ENCODE results near the gene PAPSS1.
"Not testable (repeated sequence)": the region's sequence is repeated elsewhere in the genome, so short reads cannot be mapped to it uniquely, and the experiment has no call there.

Gene PAPSS1

DNA sequence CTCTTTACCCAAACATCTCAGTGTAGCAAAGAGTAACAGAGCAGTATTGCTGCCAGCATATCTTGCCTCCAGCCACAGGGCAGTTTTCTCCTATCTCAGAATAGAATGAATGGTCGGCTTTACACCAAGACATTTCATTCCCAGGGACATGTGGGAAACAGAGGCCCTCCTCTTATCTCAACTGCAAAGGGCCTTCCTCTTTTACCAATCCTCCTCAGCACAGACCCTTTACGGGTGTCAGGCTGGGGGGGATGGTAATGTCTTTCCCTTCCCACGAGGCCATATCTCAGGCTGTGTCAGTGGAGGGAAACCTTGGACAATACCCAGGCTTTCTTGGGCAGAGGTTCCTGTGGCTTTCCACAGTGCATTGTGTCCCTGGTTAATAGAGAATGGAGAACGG lies 9.0 kb upstream of the PAPSS1 start:
- H3K9me3 ChIP-seq (ENCODE audit: control insufficient read depth in 2 of 2, low read length in 2 of 2); H3K9ac ChIP-seq (ENCODE audit: low read depth in 1 of 2, low read length in 2 of 2); H3K27me3 ChIP-seq (ENCODE audit: control insufficient read depth in 2 of 2, insufficient read depth in 2 of 2, low read length in 2 of 2); H3K4me3 ChIP-seq (ENCODE audit: low read length in 2 of 2); H3K27ac ChIP-seq (ENCODE audit: low read depth in 2 of 2, low read length in 2 of 2); H3K4me1 ChIP-seq (ENCODE audit: control insufficient read depth in 2 of 2, insufficient read depth in 2 of 2, low read length in 2 of 2); H3K36me3 ChIP-seq (ENCODE audit: control insufficient read depth in 2 of 2, insufficient read depth in 2 of 2, low read length in 2 of 2): not testable (repeated sequence)

DNA sequence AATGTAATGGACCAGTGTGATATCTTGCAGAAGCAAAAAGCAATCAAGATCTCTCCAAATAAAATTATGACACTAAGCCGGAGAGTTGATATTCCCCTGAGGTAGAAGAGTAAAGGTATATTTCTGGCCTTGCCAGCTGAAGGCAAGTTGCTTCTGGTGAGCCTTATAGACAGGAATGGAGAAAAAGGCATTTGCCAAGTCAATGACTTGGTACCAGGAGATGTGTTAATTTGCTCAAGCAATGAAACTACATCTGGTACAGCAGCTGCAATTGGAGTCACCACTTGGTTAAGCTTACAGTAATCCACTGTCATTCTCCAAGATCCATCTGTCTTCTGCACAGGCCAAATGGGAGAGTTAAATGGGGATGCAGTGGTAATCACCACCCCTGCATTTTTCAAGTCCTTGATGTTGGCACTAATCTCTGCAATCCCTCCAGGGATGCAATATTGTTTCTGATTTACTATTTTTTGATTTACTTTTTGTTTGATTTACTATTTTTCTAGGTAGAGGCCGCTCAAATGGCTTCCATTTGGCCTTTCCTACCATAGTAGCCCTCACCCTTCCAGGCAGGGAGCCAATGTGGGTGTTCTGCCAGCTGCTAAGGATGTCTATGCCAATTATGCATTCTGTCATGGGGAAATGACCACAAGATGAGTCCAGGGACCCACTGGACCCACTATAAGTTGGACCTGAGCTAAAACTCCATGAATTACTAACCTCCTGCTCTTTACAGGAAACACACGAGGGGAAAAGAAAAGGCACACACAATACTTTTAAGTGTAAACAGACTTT lies 6.3 kb upstream of the PAPSS1 start:
- H3K27me3 ChIP-seq (ENCODE audit: control insufficient read depth in 2 of 2, insufficient read depth in 2 of 2, low read length in 2 of 2); H3K4me3 ChIP-seq (ENCODE audit: low read length in 2 of 2); H3K4me1 ChIP-seq (ENCODE audit: control insufficient read depth in 2 of 2, insufficient read depth in 2 of 2, low read length in 2 of 2); H3K27ac ChIP-seq (ENCODE audit: low read depth in 2 of 2, low read length in 2 of 2); H3K9me3 ChIP-seq (ENCODE audit: control insufficient read depth in 2 of 2, low read length in 2 of 2); H3K36me3 ChIP-seq (ENCODE audit: control insufficient read depth in 2 of 2, insufficient read depth in 2 of 2, low read length in 2 of 2); H3K9ac ChIP-seq (ENCODE audit: low read depth in 1 of 2, low read length in 2 of 2): not testable (repeated sequence)

GRCh38 chr4:107725281-107725859 lies 5.3 kb upstream of the PAPSS1 start:
- Histone ChIP-seq H3K9ac (ENCODE audit: low read depth in 1 of 2, low read length in 2 of 2) (no peak overlapping the region), H3K27me3 (ENCODE audit: control insufficient read depth in 2 of 2, insufficient read depth in 2 of 2, low read length in 2 of 2) (no peaks in the 10 kb centered on the region), H3K27ac (ENCODE audit: low read depth in 2 of 2, low read length in 2 of 2) (no peak overlapping the region), H3K4me3 (ENCODE audit: low read length in 2 of 2) (no peak overlapping the region), H3K36me3 (ENCODE audit: control insufficient read depth in 2 of 2, insufficient read depth in 2 of 2, low read length in 2 of 2) (no peaks in the 10 kb centered on the region), H3K4me1 (ENCODE audit: control insufficient read depth in 2 of 2, insufficient read depth in 2 of 2, low read length in 2 of 2) (peaks cover 5 to 6% of the 10 kb centered on the region in 2 donors), H3K9me3 (ENCODE audit: control insufficient read depth in 2 of 2, low read length in 2 of 2) (no peaks in the 10 kb centered on the region)

DNA sequence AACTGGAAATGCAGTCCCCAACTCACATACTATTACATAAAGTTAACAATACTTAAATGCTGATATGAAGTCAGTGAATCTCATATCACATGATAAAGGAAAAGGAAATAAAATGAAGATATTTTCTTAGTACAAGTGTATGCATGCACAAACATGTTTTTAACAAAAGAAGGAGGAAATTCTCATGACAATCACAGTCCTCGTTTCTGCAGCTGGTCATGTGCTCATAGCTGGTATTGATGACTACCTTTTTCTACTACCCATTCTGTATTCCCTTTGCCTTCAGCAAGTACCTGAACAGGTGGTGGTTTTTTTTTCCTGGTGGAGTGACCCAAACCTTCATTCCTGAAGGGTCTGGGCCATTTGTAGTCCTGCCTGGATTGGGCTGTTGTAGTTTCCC lies 3.3 kb upstream of the PAPSS1 start:
- H3K9me3 ChIP-seq (ENCODE audit: control insufficient read depth in 2 of 2, low read length in 2 of 2); H3K36me3 ChIP-seq (ENCODE audit: control insufficient read depth in 2 of 2, insufficient read depth in 2 of 2, low read length in 2 of 2); H3K27me3 ChIP-seq (ENCODE audit: control insufficient read depth in 2 of 2, insufficient read depth in 2 of 2, low read length in 2 of 2); H3K9ac ChIP-seq (ENCODE audit: low read depth in 1 of 2, low read length in 2 of 2); H3K4me3 ChIP-seq (ENCODE audit: low read length in 2 of 2); H3K27ac ChIP-seq (ENCODE audit: low read depth in 2 of 2, low read length in 2 of 2); H3K4me1 ChIP-seq (ENCODE audit: control insufficient read depth in 2 of 2, insufficient read depth in 2 of 2, low read length in 2 of 2): not testable (repeated sequence)

DNA sequence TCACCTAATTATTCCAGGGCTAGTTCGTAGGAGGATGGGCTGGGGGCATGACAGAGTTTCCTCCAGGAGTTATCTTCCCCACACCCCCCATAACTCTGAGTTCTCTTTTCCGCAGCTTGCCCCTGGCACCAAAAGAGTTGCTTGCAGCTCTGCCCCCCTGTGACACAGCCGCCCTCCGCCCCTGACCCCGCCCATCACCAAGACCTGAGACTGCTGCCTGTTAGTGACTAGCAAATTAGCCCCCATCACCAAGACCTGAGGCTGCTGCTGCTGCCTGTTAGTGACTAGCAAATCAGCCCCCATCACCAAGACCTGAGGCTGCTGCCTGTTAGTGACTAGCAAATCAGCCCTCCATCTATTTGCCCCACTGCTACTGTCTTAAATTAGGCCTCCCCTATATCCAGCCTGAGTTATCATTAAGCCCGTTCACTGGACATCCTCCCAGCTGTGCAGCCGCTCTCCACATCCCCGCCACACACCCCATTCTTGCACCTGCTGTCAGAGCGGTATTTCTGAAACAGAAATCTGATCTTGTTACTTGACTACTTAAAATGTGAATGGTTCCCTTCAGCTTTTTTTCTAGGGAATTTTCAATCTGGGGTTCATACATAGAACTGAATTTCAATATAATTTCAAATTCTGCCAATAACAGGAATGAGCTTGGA lies 1.5 kb upstream of the PAPSS1 start:
- H3K9me3 ChIP-seq (ENCODE audit: control insufficient read depth in 2 of 2, low read length in 2 of 2): no peaks in the 10 kb centered on the region
- peaks cover 9% of the 10 kb centered on the region in 2 donors for H3K4me1 ChIP-seq (ENCODE audit: control insufficient read depth in 2 of 2, insufficient read depth in 2 of 2, low read length in 2 of 2)
- H3K9ac ChIP-seq (ENCODE audit: low read depth in 1 of 2, low read length in 2 of 2): peak overlapping the region in 1 of 2 donors; percentile 90
- no peaks in the 10 kb centered on the region for H3K27me3 ChIP-seq (ENCODE audit: control insufficient read depth in 2 of 2, insufficient read depth in 2 of 2, low read length in 2 of 2)
- H3K27ac ChIP-seq (ENCODE audit: low read depth in 2 of 2, low read length in 2 of 2): no peak overlapping the region
- no peaks in the 10 kb centered on the region for H3K36me3 ChIP-seq (ENCODE audit: control insufficient read depth in 2 of 2, insufficient read depth in 2 of 2, low read length in 2 of 2)
- peak overlapping the region; percentile 66 to 92 for H3K4me3 ChIP-seq (ENCODE audit: low read length in 2 of 2)

DNA sequence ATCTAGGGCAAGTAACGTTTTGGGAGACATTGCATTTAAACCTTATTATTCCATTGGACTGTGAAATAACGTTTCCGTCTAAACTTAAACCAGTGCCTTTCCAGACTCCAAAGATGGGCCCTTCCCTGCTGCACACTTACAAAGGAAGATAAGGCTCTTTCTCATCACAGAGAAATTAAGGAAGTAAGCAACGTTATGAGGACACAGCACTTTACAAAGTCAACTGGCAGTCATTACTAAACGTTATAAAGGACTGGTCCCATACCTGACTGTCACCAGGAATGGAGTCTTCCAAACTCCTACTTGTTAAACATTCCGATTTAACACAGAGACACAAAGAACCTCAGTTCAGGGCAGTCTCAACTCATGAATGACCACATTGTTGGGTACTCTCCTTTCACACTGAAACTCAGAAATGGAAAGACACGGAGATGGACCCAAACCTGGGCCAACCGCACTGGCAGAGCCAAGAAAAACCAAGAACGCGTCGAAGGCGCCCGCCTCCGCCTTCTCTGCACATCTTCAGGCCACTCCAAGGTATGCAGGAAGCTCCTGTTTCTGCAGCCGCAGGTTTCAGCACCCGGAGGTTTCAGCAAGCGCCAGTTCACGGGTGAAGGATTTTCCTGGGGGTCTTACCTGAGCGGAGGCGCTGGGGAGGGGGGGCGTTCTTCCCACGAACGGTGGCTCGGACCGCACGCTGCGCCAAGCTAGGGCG lies 670 bp downstream of the PAPSS1 start:
- H3K9ac ChIP-seq (ENCODE audit: low read depth in 1 of 2, low read length in 2 of 2): peak overlapping the region; percentile 56 to 59
- no peaks in the 10 kb centered on the region for H3K36me3 ChIP-seq (ENCODE audit: control insufficient read depth in 2 of 2, insufficient read depth in 2 of 2, low read length in 2 of 2)
- peak overlapping the region; percentile 88 to 89 for H3K4me3 ChIP-seq (ENCODE audit: low read length in 2 of 2)
- H3K27ac ChIP-seq (ENCODE audit: low read depth in 2 of 2, low read length in 2 of 2): peak overlapping the region; percentile 68 to 90
- H3K4me1 ChIP-seq (ENCODE audit: control insufficient read depth in 2 of 2, insufficient read depth in 2 of 2, low read length in 2 of 2): peaks cover 9% of the 10 kb centered on the region in 2 donors
- no peaks in the 10 kb centered on the region for H3K9me3 ChIP-seq (ENCODE audit: control insufficient read depth in 2 of 2, low read length in 2 of 2)
- no peaks in the 10 kb centered on the region for H3K27me3 ChIP-seq (ENCODE audit: control insufficient read depth in 2 of 2, insufficient read depth in 2 of 2, low read length in 2 of 2)

DNA sequence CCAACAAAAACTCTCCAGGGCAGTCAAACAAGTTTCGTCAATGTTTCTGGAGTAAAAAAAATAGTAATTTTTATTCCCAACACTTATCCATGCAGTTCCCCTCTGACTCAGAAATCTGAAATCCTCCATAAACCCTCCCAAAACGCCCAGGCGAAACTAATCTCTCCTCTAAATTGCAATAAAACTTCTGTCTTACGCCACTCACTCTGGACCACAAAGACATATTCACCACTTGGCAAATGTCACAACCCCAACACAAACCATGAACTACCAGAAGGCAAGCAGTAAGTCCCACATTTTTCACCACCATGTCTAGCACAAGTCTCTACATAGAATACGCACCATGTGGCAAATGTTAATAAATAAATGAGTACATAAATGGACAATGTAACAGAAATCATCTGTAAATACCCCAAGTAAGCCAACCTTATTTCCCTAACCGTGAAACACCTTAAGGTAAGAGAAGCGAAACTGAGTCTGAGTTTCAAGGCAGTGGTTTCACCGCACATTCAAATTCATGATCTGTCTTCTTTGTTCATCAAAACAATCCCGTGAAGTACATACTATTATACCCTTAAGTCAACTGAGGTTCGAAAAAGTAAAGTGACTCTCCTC lies 1.6 kb downstream of the PAPSS1 start:
- no peaks in the 10 kb centered on the region for H3K36me3 ChIP-seq (ENCODE audit: control insufficient read depth in 2 of 2, insufficient read depth in 2 of 2, low read length in 2 of 2)
- no peaks in the 10 kb centered on the region for H3K27me3 ChIP-seq (ENCODE audit: control insufficient read depth in 2 of 2, insufficient read depth in 2 of 2, low read length in 2 of 2)
- peak overlapping the region in 1 of 2 donors; percentile 90 for H3K27ac ChIP-seq (ENCODE audit: low read depth in 2 of 2, low read length in 2 of 2)

DNA sequence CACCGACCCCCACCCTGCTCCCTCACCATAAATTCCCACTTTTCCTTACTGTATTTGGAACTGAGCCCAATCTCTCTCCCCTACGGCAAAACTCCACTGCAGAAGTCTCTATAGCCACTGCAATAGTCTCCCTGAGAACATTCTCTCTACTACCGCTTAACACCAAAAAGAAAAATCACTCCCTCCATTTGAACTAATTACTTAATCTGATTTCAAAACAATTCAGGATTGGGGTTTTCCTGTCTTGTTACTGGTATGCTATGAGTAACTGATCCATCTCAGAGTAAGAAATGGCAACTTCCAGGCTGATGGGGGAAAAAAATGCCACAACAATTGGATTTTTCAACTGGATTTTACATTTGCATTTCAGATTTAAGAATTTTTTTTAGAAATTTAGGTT lies 5.8 kb downstream of the PAPSS1 start:
- no peak overlapping the region for H3K4me3 ChIP-seq (ENCODE audit: low read length in 2 of 2)
- peaks cover 3 to 4% of the 10 kb centered on the region in 2 donors for H3K4me1 ChIP-seq (ENCODE audit: control insufficient read depth in 2 of 2, insufficient read depth in 2 of 2, low read length in 2 of 2)
- H3K27ac ChIP-seq (ENCODE audit: low read depth in 2 of 2, low read length in 2 of 2): no peak overlapping the region

More for the DNA sequence above, 1.6 kb downstream of the PAPSS1 start:
- Histone ChIP-seq H3K4me3 (ENCODE audit: low read length in 2 of 2) (peak overlapping the region; percentile 88 to 89), H3K9ac (ENCODE audit: low read depth in 1 of 2, low read length in 2 of 2) (peak overlapping the region in 1 of 2 donors; percentile 9), H3K4me1 (ENCODE audit: control insufficient read depth in 2 of 2, insufficient read depth in 2 of 2, low read length in 2 of 2) (peaks cover 9% of the 10 kb centered on the region in 2 donors), H3K9me3 (ENCODE audit: control insufficient read depth in 2 of 2, low read length in 2 of 2) (no peaks in the 10 kb centered on the region)

DNA sequence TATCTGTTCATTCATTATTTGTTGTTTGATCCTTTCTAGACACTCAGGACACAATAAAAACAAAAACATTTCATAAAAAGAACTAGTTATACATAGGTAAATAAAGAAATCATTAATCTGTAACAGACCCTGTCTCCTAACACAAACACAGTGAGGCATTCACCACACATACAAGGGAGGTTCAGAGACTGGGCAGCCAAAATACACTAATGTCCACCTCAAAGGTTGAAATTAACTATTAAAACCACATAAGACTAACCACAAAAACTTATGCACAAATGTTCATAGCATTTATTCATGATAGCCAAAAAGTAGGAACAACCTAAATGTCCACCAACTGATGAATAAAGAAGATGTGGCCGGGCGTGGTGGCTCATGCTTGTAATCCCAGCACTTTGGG lies 7.8 kb downstream of the PAPSS1 start:
- Histone ChIP-seq H3K27ac (ENCODE audit: low read depth in 2 of 2, low read length in 2 of 2) (no peak overlapping the region), H3K4me1 (ENCODE audit: control insufficient read depth in 2 of 2, insufficient read depth in 2 of 2, low read length in 2 of 2) (no peaks in the 10 kb centered on the region), H3K36me3 (ENCODE audit: control insufficient read depth in 2 of 2, insufficient read depth in 2 of 2, low read length in 2 of 2) (no peaks in the 10 kb centered on the region), H3K4me3 (ENCODE audit: low read length in 2 of 2) (no peak overlapping the region), H3K9me3 (ENCODE audit: control insufficient read depth in 2 of 2, low read length in 2 of 2) (no peaks in the 10 kb centered on the region), H3K9ac (ENCODE audit: low read depth in 1 of 2, low read length in 2 of 2) (no peak overlapping the region), H3K27me3 (ENCODE audit: control insufficient read depth in 2 of 2, insufficient read depth in 2 of 2, low read length in 2 of 2) (no peaks in the 10 kb centered on the region)

More for the DNA sequence above, 5.8 kb downstream of the PAPSS1 start:
- H3K9me3 ChIP-seq (ENCODE audit: control insufficient read depth in 2 of 2, low read length in 2 of 2): no peaks in the 10 kb centered on the region
- no peaks in the 10 kb centered on the region for H3K27me3 ChIP-seq (ENCODE audit: control insufficient read depth in 2 of 2, insufficient read depth in 2 of 2, low read length in 2 of 2)
- no peaks in the 10 kb centered on the region for H3K36me3 ChIP-seq (ENCODE audit: control insufficient read depth in 2 of 2, insufficient read depth in 2 of 2, low read length in 2 of 2)
- H3K9ac ChIP-seq (ENCODE audit: low read depth in 1 of 2, low read length in 2 of 2): no peak overlapping the region

Data from mucosa of rectum (tissue), 2 donors.